Pons (tissue), 1 donor: ENCODE results near the gene PPP1R14B.

Source experiments
- DNase-seq: peaks from one replicate; pipeline ENCODE4 v3.0.0-alpha.2; 2016; ENCODE audit warnings: low spot score

The PPP1R14B gene

GRCh38 chr11:64245797-64246620, 734 bp downstream of the PPP1R14B start:
- DNase-seq: no peak

DNA sequence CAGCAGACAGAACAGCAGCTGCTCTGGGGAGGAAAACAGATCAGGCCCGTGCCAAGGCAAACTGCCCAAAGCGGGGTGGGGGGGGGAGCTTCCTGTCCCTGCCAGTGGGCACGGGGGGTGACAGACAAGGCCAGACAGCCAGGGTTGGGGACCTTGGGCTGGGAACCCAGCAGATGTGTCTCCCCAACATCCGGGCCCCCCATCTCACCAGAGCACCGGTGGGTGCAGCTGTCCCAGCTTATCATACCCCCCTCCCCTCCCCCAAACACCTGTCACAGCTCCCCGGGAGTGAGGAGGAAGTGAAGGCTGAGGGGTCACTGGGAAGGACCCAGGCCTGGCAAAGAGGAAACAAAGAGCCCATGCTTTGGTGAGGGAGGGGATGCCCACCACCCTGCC, 1.3 kb downstream of the PPP1R14B start:
- DNase-seq: no peak

DNA sequence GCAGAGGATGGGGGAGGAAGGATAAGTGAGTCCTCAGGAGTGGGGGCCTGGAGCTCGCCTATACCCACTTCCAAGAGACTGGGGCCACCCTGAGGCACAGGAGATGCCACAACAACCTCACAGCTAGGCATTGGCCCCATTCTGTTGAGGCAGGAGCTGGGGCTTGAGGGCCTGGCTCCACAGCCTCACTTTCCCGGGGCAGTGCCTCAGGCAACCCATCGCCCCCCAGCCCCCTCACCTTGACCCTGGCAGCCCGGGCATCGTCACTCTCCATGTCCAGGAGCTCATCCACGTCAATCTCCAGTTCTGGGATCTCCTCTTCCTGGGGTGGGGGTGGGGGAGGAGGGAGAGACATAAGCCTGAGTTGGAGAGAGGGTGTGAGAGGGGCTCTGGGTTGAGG, 1.8 kb downstream of the PPP1R14B start:
- no peak for DNase-seq

DNA sequence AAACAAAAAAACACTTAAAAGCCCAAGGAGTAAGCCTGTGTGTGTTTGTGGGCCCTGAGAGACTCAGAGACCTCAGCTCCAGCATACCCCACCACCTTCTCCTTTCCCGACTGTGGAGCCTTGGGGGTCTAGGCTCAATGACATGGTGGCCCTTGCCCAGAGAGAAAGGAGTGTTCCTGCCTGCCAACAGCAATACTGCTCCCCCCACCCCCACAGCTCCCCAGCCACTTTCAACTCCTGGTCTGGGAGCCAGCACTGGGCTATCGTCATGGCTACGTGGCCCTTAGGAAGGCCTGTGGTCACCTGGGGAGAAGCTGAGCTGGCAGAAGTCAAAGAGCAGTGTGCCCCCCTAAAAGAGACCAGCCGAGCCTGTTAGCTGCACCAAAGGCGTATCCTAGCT, 2.6 kb downstream of the PPP1R14B start:
- no peak for DNase-seq

GRCh38 chr11:64243236-64243854, 3.4 kb downstream of the PPP1R14B start:
- DNase-seq: no peak

GRCh38 chr11:64241491-64242374, 5.0 kb downstream of the PPP1R14B start:
- DNase-seq: no peak

DNA sequence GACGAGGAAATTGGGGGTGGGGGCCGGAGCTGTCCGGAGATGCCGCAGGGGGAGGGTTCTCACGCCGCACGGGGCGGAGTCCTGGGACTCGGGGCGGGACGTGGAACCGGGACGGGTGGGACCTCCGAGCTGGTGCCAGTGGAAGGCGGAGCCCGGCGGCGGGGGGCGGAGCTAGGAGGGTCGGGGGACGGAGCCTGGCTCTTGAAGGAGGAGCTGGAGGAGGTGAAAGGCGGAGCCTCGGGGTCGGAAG, 5.6 kb downstream of the PPP1R14B start:
- peak; percentile 99 for DNase-seq

- DNase-seq: peak; percentile 96
Observed at GRCh38 chr11:64240435-64241240, 6.1 kb downstream of the PPP1R14B start, which contains the start of gene FKBP2. FKBP2 (plus strand) TSS chr11:64241095; CDS start chr11:64242388, 1,293 bp downstream.

GRCh38 chr11:64239662-64240434, 6.9 kb downstream of the PPP1R14B start:
- peak; percentile 82 for DNase-seq

GRCh38 chr11:64238999-64239398, 7.7 kb downstream of the PPP1R14B start:
- DNase-seq: no peak

- DNase-seq: no peak
Observed at GRCh38 chr11:64238076-64238475, 8.7 kb downstream of the PPP1R14B start.

- DNase-seq: no peak
Observed at GRCh38 chr11:64237484-64237951, 9.2 kb downstream of the PPP1R14B start.

DNA sequence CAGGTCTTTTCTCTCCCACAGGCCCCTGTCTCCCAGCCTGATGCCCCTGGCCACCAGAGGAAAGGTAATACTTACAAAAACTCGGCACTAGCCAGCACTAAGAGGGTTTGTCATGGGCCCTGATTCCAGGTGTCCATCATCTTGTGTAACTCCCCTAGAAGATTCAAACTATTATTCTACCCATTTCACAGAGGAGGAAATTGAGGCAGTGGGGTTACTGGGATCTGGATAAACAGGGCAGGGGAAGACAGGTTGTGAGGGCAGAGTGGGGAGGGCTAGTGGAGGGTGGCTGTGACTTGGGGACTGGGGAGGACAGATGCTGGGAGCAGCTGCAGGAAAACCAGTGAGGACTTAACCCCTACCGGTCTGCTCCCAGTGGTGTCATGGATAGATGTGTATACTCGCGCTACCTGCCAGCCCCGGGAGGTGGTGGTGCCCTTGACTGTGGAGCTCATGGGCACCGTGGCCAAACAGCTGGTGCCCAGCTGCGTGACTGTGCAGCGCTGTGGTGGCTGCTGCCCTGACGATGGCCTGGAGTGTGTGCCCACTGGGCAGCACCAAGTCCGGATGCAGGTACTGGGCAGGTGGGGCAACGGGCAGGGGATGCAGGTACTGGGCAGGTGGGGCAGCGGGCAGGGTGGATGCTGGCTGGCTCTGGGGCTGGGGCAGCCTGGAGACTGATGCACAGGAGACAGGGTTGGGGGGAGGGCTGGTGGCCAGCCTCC, 11.1 kb downstream of the PPP1R14B start:
- DNase-seq: no peak

DNA sequence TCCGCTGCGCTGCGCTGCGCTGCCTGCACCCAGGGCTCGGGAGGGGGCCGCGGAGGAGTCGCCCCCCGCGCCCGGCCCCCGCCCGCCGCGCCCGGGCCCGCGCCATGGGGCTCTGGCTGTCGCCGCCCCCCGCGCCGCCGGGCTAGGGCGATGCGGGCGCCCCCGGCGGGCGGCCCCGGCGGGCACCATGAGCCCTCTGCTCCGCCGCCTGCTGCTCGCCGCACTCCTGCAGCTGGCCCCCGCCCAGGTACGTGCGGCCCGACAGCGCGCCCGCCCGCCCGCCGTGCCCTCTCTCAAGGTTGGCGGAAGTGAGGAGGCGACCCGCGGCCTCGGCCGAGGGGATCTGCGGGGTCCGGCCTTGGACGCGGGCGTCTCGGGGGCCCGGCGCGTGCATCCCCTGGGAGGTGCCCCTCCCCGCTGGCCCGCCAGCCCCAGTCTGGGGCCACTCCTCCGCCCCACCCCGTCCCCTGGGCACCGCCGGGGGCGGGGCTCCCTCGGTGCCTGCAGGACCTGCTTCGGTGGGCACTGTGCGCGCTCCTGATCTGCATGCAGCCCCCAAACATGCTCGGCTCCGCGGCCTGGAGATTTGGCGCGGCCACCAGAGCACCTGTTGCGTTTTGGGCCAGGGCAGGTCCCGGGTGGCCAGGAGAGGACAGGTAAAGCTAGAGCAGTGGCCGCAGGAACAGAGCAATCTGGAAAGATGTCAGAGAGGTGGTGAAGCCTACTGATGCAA, 11.9 kb downstream of the PPP1R14B start:
- DNase-seq: no peak

GRCh38 chr11:64233913-64234586, 12.7 kb downstream of the PPP1R14B start, which contains the start of gene VEGFB:
VEGFB (plus strand) TSS chr11:64234584; CDS start chr11:64234834, 250 bp downstream.
- no peak for DNase-seq

GRCh38 chr11:64232967-64233315, 13.8 kb downstream of the PPP1R14B start:
- DNase-seq: no peak

- DNase-seq: no peak
Observed at GRCh38 chr11:64232182-64232966, 14.4 kb downstream of the PPP1R14B start.

DNA sequence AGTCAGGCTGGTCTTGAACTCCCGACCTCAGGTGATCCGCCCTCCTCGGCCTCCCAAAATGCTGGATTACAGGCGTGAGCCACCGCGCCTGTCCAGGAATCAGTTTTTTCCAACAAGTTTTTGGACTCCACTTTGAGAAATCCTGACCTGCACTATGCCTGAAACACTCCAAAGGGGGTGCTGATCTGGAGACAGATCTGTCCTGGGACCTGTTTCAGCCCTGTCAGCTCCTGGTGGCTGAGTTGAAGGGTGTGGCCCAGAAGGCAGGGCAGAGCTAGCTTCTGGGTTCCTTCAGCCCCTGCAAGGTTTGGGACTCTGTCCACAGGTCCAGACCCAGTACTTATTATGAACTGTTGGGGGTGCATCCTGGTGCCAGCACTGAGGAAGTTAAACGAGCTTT, 15.2 kb downstream of the PPP1R14B start:
- DNase-seq: no peak
